ENCODE measurements around the gene GRK4. TPM values are rescaled to one million over a fixed set of nuclear protein-coding genes. Genes with fewer than 3 reads are reported as not detected.

The GRK4 gene
- total and polyA plus RNA-seq, 2 of the 8 experiments (the other 6 are each of a cell fraction or from before 2014, with no cell fraction given), result 0.77 to 1.8 TPM

- TF ChIP-seq HDAC6 (IDR thresholded peaks at IDR 0.05; ENCODE audit: low read depth, low read length) (no peak), TBP (IDR thresholded peaks at IDR 0.05; ENCODE audit: low read depth, low read length) (no peak), POU5F1 (IDR thresholded peaks at IDR 0.05; ENCODE audit: low read depth, low read length) (no peak), USF2 (IDR thresholded peaks at IDR 0.05; ENCODE audit: low read length) (no peak), ATF3 (IDR thresholded peaks at IDR 0.05; ENCODE audit: insufficient read depth, low read depth, low read length) (no peak), SP2 (IDR thresholded peaks at IDR 0.05; ENCODE audit: low read length) (no peak), RXRA (IDR thresholded peaks at IDR 0.05; ENCODE audit: insufficient read depth, low read depth, low read length) (no peak), EP300 (IDR thresholded peaks at IDR 0.05; ENCODE audit: borderline replicate concordance in 1 of 2, low read depth in 2 of 2, low read length in 2 of 2) (no peak)
Observed at GRCh38 chr4:3039706-3040366, 76.5 kb downstream of the GRK4 start (continued).
